ENCODE measurements around the gene FGF12.

GRCh38 chr3:192340031-192340430 lies 387.3 kb downstream of the FGF12 start:
- TF ChIP-seq CTCF (IDR thresholded peaks at IDR 0.05) (no peak), POLR2A (IDR thresholded peaks at IDR 0.05) (no peak)
